Measurements from ENCODE around the gene GNB4.

DNA sequence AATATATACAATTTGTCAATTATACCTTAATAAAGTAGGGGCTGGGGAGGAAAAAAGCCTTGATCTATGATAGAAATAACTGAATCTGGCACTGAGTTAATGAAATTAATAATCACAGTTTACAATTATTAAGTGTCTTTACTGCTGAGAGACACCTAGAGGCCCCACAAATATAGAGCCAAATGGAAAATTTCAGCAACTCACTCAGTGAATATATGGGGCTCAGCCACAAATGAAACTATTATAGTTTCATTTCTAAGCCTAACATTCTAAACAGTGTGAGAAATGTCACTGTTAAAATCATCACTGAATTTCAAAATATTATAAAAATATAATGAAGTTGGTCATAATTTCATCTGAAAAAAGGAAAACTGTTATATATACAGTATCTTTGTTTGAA lies 40.3 kb downstream of the GNB4 start:
- TF ChIP-seq, protein P1, sequence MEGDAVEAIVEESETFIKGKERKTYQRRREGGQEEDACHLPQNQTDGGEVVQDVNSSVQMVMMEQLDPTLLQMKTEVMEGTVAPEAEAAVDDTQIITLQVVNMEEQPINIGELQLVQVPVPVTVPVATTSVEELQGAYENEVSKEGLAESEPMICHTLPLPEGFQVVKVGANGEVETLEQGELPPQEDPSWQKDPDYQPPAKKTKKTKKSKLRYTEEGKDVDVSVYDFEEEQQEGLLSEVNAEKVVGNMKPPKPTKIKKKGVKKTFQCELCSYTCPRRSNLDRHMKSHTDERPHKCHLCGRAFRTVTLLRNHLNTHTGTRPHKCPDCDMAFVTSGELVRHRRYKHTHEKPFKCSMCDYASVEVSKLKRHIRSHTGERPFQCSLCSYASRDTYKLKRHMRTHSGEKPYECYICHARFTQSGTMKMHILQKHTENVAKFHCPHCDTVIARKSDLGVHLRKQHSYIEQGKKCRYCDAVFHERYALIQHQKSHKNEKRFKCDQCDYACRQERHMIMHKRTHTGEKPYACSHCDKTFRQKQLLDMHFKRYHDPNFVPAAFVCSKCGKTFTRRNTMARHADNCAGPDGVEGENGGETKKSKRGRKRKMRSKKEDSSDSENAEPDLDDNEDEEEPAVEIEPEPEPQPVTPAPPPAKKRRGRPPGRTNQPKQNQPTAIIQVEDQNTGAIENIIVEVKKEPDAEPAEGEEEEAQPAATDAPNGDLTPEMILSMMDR (conservative IDR thresholded peaks at IDR 0.05), result no peak
- TF ChIP-seq EZH2 (IDR thresholded peaks at IDR 0.05; ENCODE audit: low read depth), result no peak
